ENCODE data around the gene CHL1.

GRCh38 chr3:159974-160373 lies 36.6 kb upstream of the CHL1 start:
- no peak for TF ChIP-seq POLR2AphosphoS5 (IDR thresholded peaks at IDR 0.05)
- no peak for TF ChIP-seq CTCF (IDR thresholded peaks at IDR 0.05)
- TF ChIP-seq POLR2A (IDR thresholded peaks at IDR 0.05): no peak

Measured in stomach (tissue), 4 donors.